ENCODE data around the gene CCR7.

Gene CCR7

GRCh38 chr17:40538936-40539705 lies 26.2 kb downstream of the CCR7 start:
- Histone ChIP-seq H3K36me3 (ENCODE audit: control insufficient read depth in 2 of 2, insufficient read depth in 2 of 2, low read length in 2 of 2) (no peaks in the 10 kb centered on the region), H3K9ac (ENCODE audit: low read length in 2 of 2) (peak overlapping the region in 1 of 2 donors; percentile 49), H3K4me1 (ENCODE audit: control insufficient read depth, insufficient read depth, low read length) (peaks cover 79% of the 10 kb centered on the region), H3K27ac (ENCODE audit: low read length) (peak overlapping the region; percentile 98), H3K27me3 (ENCODE audit: control insufficient read depth in 1 of 2, insufficient read depth in 2 of 2, low read length in 2 of 2) (no peaks in the 10 kb centered on the region), H3K4me3 (ENCODE audit: low read length in 2 of 2) (no peak overlapping the region), H3K9me3 (ENCODE audit: control insufficient read depth in 2 of 2, low read length in 2 of 2) (no peaks in the 10 kb centered on the region)

GRCh38 chr17:40538019-40538935 lies 27.0 kb downstream of the CCR7 start:
- Histone ChIP-seq H3K9me3 (ENCODE audit: control insufficient read depth in 2 of 2, low read length in 2 of 2) (no peaks in the 10 kb centered on the region), H3K4me1 (ENCODE audit: control insufficient read depth, insufficient read depth, low read length) (peaks cover 83% of the 10 kb centered on the region), H3K27ac (ENCODE audit: low read length) (peak overlapping the region; percentile 98), H3K9ac (ENCODE audit: low read length in 2 of 2) (peak overlapping the region; percentile 49 to 51), H3K27me3 (ENCODE audit: control insufficient read depth in 1 of 2, insufficient read depth in 2 of 2, low read length in 2 of 2) (no peaks in the 10 kb centered on the region), H3K4me3 (ENCODE audit: low read length in 2 of 2) (peak overlapping the region; percentile 4 to 8), H3K36me3 (ENCODE audit: control insufficient read depth in 2 of 2, insufficient read depth in 2 of 2, low read length in 2 of 2) (no peaks in the 10 kb centered on the region)

GRCh38 chr17:40536295-40537171 lies 28.7 kb downstream of the CCR7 start:
- Histone ChIP-seq H3K9me3 (ENCODE audit: control insufficient read depth in 2 of 2, low read length in 2 of 2) (no peaks in the 10 kb centered on the region), H3K4me1 (ENCODE audit: control insufficient read depth, insufficient read depth, low read length) (peaks cover 76% of the 10 kb centered on the region), H3K27ac (ENCODE audit: low read length) (peak overlapping the region; percentile 98), H3K4me3 (ENCODE audit: low read length in 2 of 2) (no peak overlapping the region), H3K9ac (ENCODE audit: low read length in 2 of 2) (peak overlapping the region in 1 of 2 donors; percentile 51), H3K36me3 (ENCODE audit: control insufficient read depth in 2 of 2, insufficient read depth in 2 of 2, low read length in 2 of 2) (no peaks in the 10 kb centered on the region), H3K27me3 (ENCODE audit: control insufficient read depth in 1 of 2, insufficient read depth in 2 of 2, low read length in 2 of 2) (no peaks in the 10 kb centered on the region)

- Histone ChIP-seq H3K27me3 (ENCODE audit: control insufficient read depth in 1 of 2, insufficient read depth in 2 of 2, low read length in 2 of 2) (no peaks in the 10 kb centered on the region), H3K4me1 (ENCODE audit: control insufficient read depth, insufficient read depth, low read length) (peaks cover 71% of the 10 kb centered on the region), H3K9me3 (ENCODE audit: control insufficient read depth in 2 of 2, low read length in 2 of 2) (no peaks in the 10 kb centered on the region), H3K4me3 (ENCODE audit: low read length in 2 of 2) (no peak overlapping the region), H3K36me3 (ENCODE audit: control insufficient read depth in 2 of 2, insufficient read depth in 2 of 2, low read length in 2 of 2) (no peaks in the 10 kb centered on the region), H3K27ac (ENCODE audit: low read length) (peak overlapping the region; percentile 98), H3K9ac (ENCODE audit: low read length in 2 of 2) (peak overlapping the region in 1 of 2 donors; percentile 29)
Observed at GRCh38 chr17:40535924-40536294, 29.4 kb downstream of the CCR7 start.

- Histone ChIP-seq H3K9ac (ENCODE audit: low read length in 2 of 2) (no peak overlapping the region), H3K27ac (ENCODE audit: low read length) (peak overlapping the region; percentile 98)
Observed at GRCh38 chr17:40535438-40535837, 29.8 kb downstream of the CCR7 start.

GRCh38 chr17:40534371-40535189 lies 30.7 kb downstream of the CCR7 start:
- Histone ChIP-seq H3K4me3 (ENCODE audit: low read length in 2 of 2) (peak overlapping the region in 1 of 2 donors; percentile 15), H3K4me1 (ENCODE audit: control insufficient read depth, insufficient read depth, low read length) (peaks cover 59% of the 10 kb centered on the region), H3K27me3 (ENCODE audit: control insufficient read depth in 1 of 2, insufficient read depth in 2 of 2, low read length in 2 of 2) (no peaks in the 10 kb centered on the region), H3K27ac (ENCODE audit: low read length) (peak overlapping the region; percentile 41), H3K9ac (ENCODE audit: low read length in 2 of 2) (no peak overlapping the region), H3K9me3 (ENCODE audit: control insufficient read depth in 2 of 2, low read length in 2 of 2) (no peaks in the 10 kb centered on the region), H3K36me3 (ENCODE audit: control insufficient read depth in 2 of 2, insufficient read depth in 2 of 2, low read length in 2 of 2) (no peaks in the 10 kb centered on the region)

More at GRCh38 chr17:40535438-40535837, 29.8 kb downstream of the CCR7 start:
- Histone ChIP-seq H3K27me3 (ENCODE audit: control insufficient read depth in 1 of 2, insufficient read depth in 2 of 2, low read length in 2 of 2) (no peaks in the 10 kb centered on the region), H3K9me3 (ENCODE audit: control insufficient read depth in 2 of 2, low read length in 2 of 2) (no peaks in the 10 kb centered on the region), H3K36me3 (ENCODE audit: control insufficient read depth in 2 of 2, insufficient read depth in 2 of 2, low read length in 2 of 2) (no peaks in the 10 kb centered on the region), H3K4me1 (ENCODE audit: control insufficient read depth, insufficient read depth, low read length) (peaks cover 67% of the 10 kb centered on the region), H3K4me3 (ENCODE audit: low read length in 2 of 2) (no peak overlapping the region)

- Histone ChIP-seq H3K4me3 (ENCODE audit: low read length in 2 of 2) (peak overlapping the region in 1 of 2 donors; percentile 44), H3K27me3 (ENCODE audit: control insufficient read depth in 1 of 2, insufficient read depth in 2 of 2, low read length in 2 of 2) (no peaks in the 10 kb centered on the region), H3K27ac (ENCODE audit: low read length) (peak overlapping the region; percentile 41), H3K36me3 (ENCODE audit: control insufficient read depth in 2 of 2, insufficient read depth in 2 of 2, low read length in 2 of 2) (no peaks in the 10 kb centered on the region), H3K9ac (ENCODE audit: low read length in 2 of 2) (no peak overlapping the region), H3K9me3 (ENCODE audit: control insufficient read depth in 2 of 2, low read length in 2 of 2) (no peaks in the 10 kb centered on the region), H3K4me1 (ENCODE audit: control insufficient read depth, insufficient read depth, low read length) (peaks cover 56% of the 10 kb centered on the region)
Observed at GRCh38 chr17:40533896-40534295, 31.4 kb downstream of the CCR7 start.

- H3K36me3 ChIP-seq (ENCODE audit: control insufficient read depth in 2 of 2, insufficient read depth in 2 of 2, low read length in 2 of 2): no peaks in the 10 kb centered on the region
- no peak overlapping the region for H3K27ac ChIP-seq (ENCODE audit: low read length)
- H3K9me3 ChIP-seq (ENCODE audit: control insufficient read depth in 2 of 2, low read length in 2 of 2): no peaks in the 10 kb centered on the region
- peak overlapping the region in 1 of 2 donors; percentile 6 for H3K9ac ChIP-seq (ENCODE audit: low read length in 2 of 2)
- H3K27me3 ChIP-seq (ENCODE audit: control insufficient read depth in 1 of 2, insufficient read depth in 2 of 2, low read length in 2 of 2): no peaks in the 10 kb centered on the region
- H3K4me3 ChIP-seq (ENCODE audit: low read length in 2 of 2): peak overlapping the region; percentile 4 to 29
- H3K4me1 ChIP-seq (ENCODE audit: control insufficient read depth, insufficient read depth, low read length): peaks cover 45% of the 10 kb centered on the region
Observed at GRCh38 chr17:40532520-40533253, 32.6 kb downstream of the CCR7 start.
